GM21447 (cell line): ENCODE measurements around the gene TGIF2.
"Not testable (repeated sequence)": the region's sequence is repeated elsewhere in the genome, so short reads cannot be mapped to it uniquely, and the experiment has no call there.

ENCODE experiments used
- ATAC-seq: cut with Tn5 transposase; IDR thresholded peaks from one replicate; pipeline ENCODE4 v1.9.1; 2021; ENCODE audit not compliant: unreplicated experiment

Gene TGIF2

GRCh38 chr20:36576081-36576445 lies 2.7 kb downstream of the TGIF2 start:
- no peak for ATAC-seq

- ATAC-seq, result no peak
These were observed 5.1 kb downstream of the TGIF2 start for GRCh38 chr20:36578356-36579041.

DNA sequence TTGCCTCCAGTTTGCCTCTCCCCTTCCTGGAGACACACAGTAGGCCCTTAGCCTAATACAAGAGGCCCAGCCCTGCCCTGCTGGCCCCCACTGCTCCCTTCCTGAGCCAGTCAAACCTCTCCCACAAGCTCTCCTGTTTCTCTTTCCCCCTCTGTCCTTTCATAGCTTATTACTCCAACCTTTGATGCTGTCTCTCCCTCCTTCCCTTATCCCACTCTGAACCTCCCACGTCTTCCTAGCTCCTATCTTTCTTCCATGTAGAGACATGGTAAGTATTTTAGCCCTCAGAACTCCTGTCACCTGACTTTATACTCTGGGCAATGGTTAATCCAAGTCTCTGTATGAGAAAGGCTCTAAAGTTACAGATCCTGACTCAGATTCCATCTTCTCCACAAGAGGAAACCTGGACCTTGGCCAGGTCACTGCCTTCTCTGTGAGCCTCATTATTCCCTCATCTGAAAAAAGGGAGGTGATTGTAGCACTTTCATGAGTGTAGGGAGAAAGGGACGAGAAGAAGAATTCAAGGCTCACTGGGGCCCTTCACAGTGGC lies 6.7 kb downstream of the TGIF2 start:
- no peak for ATAC-seq

GRCh38 chr20:36582322-36582721 lies 8.9 kb downstream of the TGIF2 start:
- ATAC-seq, result no peak

GRCh38 chr20:36582821-36583220 lies 9.4 kb downstream of the TGIF2 start:
- ATAC-seq, result no peak

- ATAC-seq, result no peak
These were observed 10.7 kb downstream of the TGIF2 start for GRCh38 chr20:36584018-36584481.

GRCh38 chr20:36585410-36586125 lies 12.2 kb downstream of the TGIF2 start:
- ATAC-seq, result no peak

DNA sequence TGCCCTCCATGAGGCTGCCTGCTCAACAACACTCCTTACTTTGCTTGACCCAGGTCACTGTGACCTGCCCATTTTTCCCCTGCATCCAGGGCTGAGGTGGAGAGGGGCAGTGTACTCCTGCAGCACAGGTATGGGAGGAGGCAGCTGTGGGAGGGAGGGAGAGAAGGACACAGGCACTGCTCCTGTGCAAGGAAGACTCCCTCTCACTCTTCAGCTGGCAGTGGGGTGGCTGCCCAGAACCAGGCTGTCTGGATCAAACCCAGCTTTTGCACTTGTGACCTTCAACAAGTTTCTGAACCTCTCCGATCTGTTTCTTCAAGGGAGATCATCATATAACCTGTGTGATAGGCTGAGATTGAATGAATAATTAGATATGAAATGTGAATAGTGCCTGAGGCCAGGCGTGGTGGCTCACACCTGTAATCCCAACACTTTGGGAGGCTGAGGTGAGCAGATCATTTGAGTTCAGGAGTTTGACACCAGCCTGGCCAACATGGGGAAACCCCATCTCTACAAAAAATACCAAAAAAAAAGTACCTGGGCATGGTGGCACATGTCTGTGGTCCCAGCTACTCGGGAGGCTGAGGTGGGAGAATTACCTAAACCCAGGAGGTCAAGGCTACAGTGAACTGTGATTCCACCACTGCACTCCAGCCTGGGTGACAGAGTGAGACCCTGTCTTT lies 14.1 kb downstream of the TGIF2 start:
- ATAC-seq, result no peak

DNA sequence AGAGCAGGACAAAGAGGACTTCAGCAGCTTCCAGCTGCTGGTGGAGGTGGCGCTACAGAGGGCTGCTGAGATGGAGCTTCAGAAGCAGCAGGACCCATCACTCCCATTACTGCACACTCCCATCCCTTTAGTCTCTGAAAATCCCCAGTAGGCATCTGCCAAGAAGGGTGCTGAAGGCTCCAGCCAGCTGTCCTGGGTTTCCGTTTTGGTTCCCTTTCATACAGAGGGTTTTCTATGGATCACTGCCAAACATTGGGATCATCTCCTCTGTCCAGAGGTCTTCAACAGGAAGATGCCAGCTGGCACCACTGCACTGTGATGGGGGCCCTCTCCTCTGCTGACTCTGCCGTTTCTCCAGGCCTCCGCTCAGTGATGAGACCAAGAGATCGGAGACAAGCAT lies 17.9 kb downstream of the TGIF2 start:
- no peak for ATAC-seq

DNA sequence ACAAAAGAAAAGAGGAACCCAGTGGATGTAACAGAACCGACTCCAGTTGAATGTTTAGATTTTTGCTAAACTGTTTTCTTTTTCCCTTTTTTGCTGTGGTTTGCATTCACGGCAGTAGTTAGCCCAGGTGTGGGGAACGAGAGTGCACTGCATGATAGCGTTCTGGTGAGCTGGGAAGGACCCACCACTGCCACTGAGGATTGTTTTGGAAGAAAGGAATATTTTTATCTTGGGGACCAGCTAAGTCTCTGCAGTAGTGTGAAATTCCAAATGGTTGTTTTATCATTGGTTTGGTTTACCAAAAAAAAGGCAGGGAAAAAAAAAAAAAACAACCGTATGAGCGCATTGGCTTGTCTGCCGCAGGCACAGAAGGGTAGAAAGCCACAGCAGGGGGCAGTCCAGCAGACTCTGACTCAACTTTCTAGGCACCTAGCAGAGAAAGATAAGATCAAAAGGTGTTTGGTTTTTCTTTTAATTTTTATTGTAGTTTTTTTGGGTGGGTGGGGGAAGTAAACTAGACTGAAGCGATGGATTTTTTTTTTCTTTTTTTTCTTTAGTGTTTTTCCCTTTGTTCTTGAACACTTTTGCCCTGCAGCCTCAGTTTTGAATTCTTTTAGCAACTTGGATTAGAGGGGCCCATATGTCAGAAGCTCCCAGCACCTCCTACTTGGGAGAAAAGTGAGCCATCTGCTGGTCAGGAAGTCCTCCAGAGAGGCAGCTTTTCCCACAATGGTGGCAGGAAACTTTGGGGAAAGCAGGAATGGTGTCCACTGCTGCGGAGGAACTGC lies 18.7 kb downstream of the TGIF2 start:
- ATAC-seq, result no peak

GRCh38 chr20:36593347-36593929 lies 20.0 kb downstream of the TGIF2 start:
- ATAC-seq, result no peak

DNA sequence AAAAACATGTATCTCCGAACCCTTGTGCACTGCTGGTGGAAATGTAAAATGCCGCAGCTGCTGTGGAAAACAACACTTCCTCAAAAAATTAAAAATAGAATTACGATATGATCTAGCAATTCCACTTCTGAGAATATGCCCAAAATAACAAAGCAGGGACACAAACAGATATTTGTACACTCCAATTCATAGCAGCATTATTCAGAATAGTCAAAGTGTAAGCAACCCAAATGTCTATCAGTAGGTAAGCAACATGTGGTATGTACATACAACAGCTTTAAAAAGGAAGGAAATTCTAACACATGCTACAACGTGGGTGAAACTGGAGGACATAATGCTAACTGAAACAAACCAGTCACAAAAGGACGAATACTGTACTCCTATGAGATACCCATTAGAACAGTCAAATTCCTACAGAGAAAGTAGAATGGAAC lies 26.5 kb downstream of the TGIF2 start:
- no peak for ATAC-seq

DNA sequence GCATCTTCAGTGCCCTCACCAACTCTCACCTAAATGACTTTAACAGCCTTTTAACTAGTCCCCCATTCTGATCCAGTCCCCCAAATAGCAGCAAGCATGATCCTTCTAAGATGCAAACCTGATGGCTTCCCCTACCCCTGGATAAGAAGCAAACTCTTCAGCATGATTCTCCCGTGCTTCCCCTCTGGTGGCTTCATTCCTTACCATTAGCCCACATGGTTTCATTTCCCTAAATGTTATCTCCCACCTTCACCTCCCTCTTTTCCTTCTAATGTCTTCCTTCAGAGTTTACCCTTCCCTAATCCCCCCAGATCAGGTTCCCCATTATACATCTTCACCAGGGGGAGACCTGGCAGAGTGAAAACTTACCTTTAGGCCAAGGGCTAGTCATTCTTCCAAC lies 28.1 kb downstream of the TGIF2 start:
- ATAC-seq, result no peak

DNA sequence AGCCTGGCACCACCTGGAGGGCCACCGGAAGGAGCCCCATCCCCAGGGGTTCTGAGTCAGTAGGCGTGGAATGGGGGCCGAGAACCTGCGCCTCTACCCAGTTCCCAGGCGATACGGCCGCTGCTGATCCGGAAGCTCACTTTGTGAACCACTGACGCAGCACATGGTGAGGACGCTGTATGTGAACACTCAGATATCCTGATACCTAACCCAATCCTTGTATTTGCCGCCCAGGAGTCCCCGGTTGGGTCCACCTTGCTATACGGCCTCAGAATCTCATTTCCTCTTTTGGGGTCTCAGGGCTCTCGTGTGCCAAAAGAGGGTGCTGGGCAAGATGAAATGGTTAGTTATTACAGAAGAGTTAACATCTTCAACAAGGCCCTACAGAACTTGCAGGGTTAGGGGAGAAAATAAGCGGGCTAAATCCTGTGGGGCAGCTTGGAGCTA lies 31.6 kb downstream of the TGIF2 start:
- peak; percentile 49 for ATAC-seq

DNA sequence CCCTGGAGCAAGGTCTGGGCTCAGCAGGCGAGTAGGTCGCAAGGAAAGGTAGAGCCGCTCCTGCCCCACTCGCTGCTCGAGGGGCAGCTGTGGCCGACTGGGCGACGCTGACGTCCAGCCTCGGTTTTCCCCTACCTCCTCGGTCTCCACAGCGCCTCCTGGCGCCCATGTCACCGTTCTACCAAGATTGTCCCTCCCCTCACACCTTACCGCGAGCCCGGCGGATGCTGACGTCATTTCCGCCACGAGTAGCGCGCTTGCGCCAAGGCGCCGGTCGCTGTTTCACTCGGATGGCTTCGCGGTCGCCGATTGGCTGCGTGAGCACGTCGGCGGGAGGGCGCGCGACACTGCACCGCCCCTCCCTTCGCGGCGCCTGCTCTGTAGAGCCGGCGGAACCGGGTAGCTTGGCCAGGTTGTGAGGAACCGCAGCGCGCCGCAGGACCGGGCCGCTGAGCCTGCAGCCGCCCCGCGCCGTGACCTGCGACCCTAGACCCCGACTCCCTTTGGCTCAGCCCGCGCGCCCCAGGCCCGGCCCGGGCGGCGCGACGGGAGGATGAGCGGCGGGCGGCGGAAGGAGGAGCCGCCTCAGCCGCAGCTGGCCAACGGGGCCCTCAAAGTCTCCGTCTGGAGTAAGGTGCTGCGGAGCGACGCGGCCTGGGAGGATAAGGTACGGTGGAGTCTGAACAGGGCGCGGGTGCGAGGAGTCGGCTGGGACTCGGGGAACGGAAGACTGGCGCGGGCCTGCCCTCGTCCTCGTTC lies 32.2 kb downstream of the TGIF2 start, which contains the start of gene RAB5IF:
RAB5IF (plus strand) TSS at position 381 of the 759 bp plus-strand sequence; CDS start at position 554, 173 bp downstream.
- ATAC-seq, result peak; percentile 78

GRCh38 chr20:36606158-36607066 lies 33.0 kb downstream of the TGIF2 start:
- ATAC-seq, result no peak

DNA sequence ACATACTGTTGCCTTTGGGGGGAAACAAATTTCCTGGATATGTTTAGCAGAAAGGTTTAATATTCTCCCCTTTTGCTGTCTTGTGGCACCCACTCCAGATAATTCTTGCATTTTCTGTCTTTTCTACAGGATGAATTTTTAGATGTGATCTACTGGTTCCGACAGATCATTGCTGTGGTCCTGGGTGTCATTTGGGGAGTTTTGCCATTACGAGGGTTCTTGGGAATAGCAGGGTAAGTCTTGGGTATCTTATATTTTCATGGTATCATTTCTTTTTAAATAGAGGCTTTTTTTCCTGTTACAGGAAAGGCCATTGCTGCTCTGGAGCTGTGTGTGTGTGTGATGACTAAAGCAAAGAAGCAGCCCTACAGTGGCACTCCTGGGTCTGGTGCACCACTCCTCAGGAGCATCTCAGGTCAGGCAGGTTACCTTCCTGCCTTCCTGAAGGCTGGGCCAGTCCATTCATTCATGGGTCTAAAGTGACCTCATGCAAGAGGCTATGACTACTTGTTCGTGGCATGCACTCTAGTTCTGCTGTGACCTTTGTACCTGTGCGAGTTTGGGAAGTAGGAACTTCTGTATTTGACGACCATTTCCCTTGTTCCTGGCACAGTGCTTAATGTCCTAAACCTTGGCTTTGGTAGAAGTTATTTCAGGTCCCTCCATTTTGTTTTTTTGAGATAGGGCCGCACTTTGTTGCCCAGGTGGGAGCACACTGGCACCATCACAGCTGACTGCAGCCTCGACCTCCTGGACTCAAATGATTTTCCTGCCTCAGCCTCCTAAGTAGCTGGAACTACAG lies 34.4 kb downstream of the TGIF2 start:
- ATAC-seq, result no peak

GRCh38 chr20:36608388-36608728 lies 35.0 kb downstream of the TGIF2 start:
- not testable (repeated sequence) for ATAC-seq
